Measurements from ENCODE around the gene KDM5A.

DNA sequence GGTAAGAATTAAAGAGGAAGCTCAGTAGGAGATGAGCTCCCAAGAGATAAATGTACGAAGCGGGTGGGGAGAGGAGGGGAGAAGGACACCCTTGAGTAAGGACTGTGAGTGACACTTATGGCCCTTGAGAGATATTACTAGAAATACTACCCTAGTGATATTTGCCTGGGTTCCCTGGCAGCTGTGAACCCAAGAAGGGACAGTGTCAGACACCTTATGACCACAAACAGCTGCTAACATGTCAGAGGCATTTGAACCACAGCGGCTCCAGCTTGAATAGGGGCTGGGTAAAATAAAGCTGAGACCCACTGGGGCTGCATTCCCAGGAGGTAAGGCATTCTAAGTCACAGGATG lies 155.5 kb downstream of the KDM5A start:
- TF ChIP-seq POLR2A (IDR thresholded peaks at IDR 0.05), result no peak
- TF ChIP-seq, protein P1, sequence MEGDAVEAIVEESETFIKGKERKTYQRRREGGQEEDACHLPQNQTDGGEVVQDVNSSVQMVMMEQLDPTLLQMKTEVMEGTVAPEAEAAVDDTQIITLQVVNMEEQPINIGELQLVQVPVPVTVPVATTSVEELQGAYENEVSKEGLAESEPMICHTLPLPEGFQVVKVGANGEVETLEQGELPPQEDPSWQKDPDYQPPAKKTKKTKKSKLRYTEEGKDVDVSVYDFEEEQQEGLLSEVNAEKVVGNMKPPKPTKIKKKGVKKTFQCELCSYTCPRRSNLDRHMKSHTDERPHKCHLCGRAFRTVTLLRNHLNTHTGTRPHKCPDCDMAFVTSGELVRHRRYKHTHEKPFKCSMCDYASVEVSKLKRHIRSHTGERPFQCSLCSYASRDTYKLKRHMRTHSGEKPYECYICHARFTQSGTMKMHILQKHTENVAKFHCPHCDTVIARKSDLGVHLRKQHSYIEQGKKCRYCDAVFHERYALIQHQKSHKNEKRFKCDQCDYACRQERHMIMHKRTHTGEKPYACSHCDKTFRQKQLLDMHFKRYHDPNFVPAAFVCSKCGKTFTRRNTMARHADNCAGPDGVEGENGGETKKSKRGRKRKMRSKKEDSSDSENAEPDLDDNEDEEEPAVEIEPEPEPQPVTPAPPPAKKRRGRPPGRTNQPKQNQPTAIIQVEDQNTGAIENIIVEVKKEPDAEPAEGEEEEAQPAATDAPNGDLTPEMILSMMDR (IDR thresholded peaks at IDR 0.05), result no peak

Measured in uterus (tissue), 2 donors.